Measurements from ENCODE around the gene LAS1L.
"Not testable (repeated sequence)": the region's sequence is repeated elsewhere in the genome, so short reads cannot be mapped to it uniquely, and the experiment has no call there.

LAS1L gene

GRCh38 chrX:65534450-65535292 lies at the start of gene LAS1L:
LAS1L (minus strand) TSS chrX:65534787; CDS start chrX:65534715, 72 bp downstream.
- DNase-seq (ENCODE audit: low read depth), result peak; percentile 87

- DNase-seq (ENCODE audit: low read depth), result no peak
Observed at GRCh38 chrX:65582450-65583082, 48.0 kb upstream of the LAS1L start.

GRCh38 chrX:65581661-65582339 lies 47.2 kb upstream of the LAS1L start:
- peak; percentile 42 for DNase-seq (ENCODE audit: low read depth)

- DNase-seq (ENCODE audit: low read depth), result no peak
Observed at GRCh38 chrX:65578346-65578745, 43.8 kb upstream of the LAS1L start.

GRCh38 chrX:65576160-65576559 lies 41.6 kb upstream of the LAS1L start:
- no peak for DNase-seq (ENCODE audit: low read depth)

GRCh38 chrX:65575022-65575421 lies 40.4 kb upstream of the LAS1L start:
- no peak for DNase-seq (ENCODE audit: low read depth)

- DNase-seq (ENCODE audit: low read depth), result no peak
Observed at GRCh38 chrX:65574356-65574755, 39.8 kb upstream of the LAS1L start.

- DNase-seq (ENCODE audit: low read depth), result no peak
Observed at GRCh38 chrX:65572971-65573370, 38.4 kb upstream of the LAS1L start.

- DNase-seq (ENCODE audit: low read depth), result not testable (repeated sequence)
Observed at GRCh38 chrX:65562850-65563249, 28.3 kb upstream of the LAS1L start.

GRCh38 chrX:65551489-65552339 lies 17.1 kb upstream of the LAS1L start:
- no peak for DNase-seq (ENCODE audit: low read depth)

GRCh38 chrX:65551086-65551485 lies 16.5 kb upstream of the LAS1L start:
- no peak for DNase-seq (ENCODE audit: low read depth)

- no peak for DNase-seq (ENCODE audit: low read depth)
Observed at GRCh38 chrX:65545456-65545855, 10.9 kb upstream of the LAS1L start.

GRCh38 chrX:65537229-65537628 lies 2.6 kb upstream of the LAS1L start:
- DNase-seq (ENCODE audit: low read depth), result no peak

- no peak for DNase-seq (ENCODE audit: low read depth)
Observed at GRCh38 chrX:65536291-65536690, 1.7 kb upstream of the LAS1L start.

- no peak for DNase-seq (ENCODE audit: low read depth)
Observed at GRCh38 chrX:65532016-65532415, 2.6 kb downstream of the LAS1L start.

- peak; percentile 13 for DNase-seq (ENCODE audit: low read depth)
Observed at GRCh38 chrX:65528705-65529340, 5.8 kb downstream of the LAS1L start.

GRCh38 chrX:65528293-65528692 lies 6.3 kb downstream of the LAS1L start:
- no peak for DNase-seq (ENCODE audit: low read depth)

GRCh38 chrX:65524139-65524538 lies 10.4 kb downstream of the LAS1L start:
- DNase-seq (ENCODE audit: low read depth), result no peak

GRCh38 chrX:65522739-65523372 lies 11.7 kb downstream of the LAS1L start:
- DNase-seq (ENCODE audit: low read depth), result no peak

GRCh38 chrX:65519530-65519929 lies 15.1 kb downstream of the LAS1L start:
- not testable (repeated sequence) for DNase-seq (ENCODE audit: low read depth)

GRCh38 chrX:65518980-65519379 lies 15.6 kb downstream of the LAS1L start:
- not testable (repeated sequence) for DNase-seq (ENCODE audit: low read depth)

Measured in activated T-cell treated with anti-CD3 and anti-CD28 coated beads for 24 hours (primary cell).